SK-N-SH (cell line): Measurements from ENCODE around the gene TMEM35B. TPM values are rescaled to one million over a fixed set of nuclear protein-coding genes. Genes with fewer than 3 reads are reported as not detected.

Experiments
- CTCF ChIA-PET: fragments of 300-600, 350-600 bp; formaldehyde crosslinking; extraction: SDS; loops from one replicate; lab custom pipeline; 2021; lab: Yijun Ruan, JAX
- POLR2A ChIA-PET: fragments of 350-600 bp; sonication (Branson Sonifier 250); formaldehyde crosslinking; extraction: SDS; loops from one replicate; lab custom pipeline; 2020; ENCODE audit warnings: antibody characterized with exemption, inconsistent platforms; lab: Yijun Ruan, JAX
- DNase-seq: peaks from one replicate; pipeline ENCODE4 v3.0.0; 2012
- H2AFZ ChIP-seq: fragments of 200-600 bp; sonication (generic); 2 replicates; pipeline ENCODE4 v1.8.1; 2016; ENCODE audit warnings: antibody characterized with exemption, mild to moderate bottlenecking, low read depth
- H3F3A ChIP-seq: fragments of 200-600 bp; sonication (generic); replicated peaks from 2 replicates; pipeline ENCODE3; 2016; ENCODE audit warnings: antibody characterized with exemption, mild to moderate bottlenecking; ENCODE audit not compliant: insufficient read depth
- H3K27ac ChIP-seq, 2 experiments: fragments of 200-500 bp in 1 of 2; fragments of 200-600 bp in 1 of 2; sonication (Bioruptor generic) in 1 of 2; sonication (generic), shearing (Covaris generic) in 1 of 2; 2 replicates each; pipeline versions ENCODE4 v1.5.1 to v1.6.1; 2014 to 2016; ENCODE audit warnings: low read depth in 2 of 2, inconsistent platforms in 1 of 2, low read length in 1 of 2, mild to moderate bottlenecking in 1 of 2, mixed read lengths in 1 of 2
- H3K27me3 ChIP-seq: fragments of 200-600 bp; sonication (generic), shearing (Covaris generic); 2 replicates; pipeline ENCODE4 v1.6.1; 2016; ENCODE audit warnings: mixed run types; ENCODE audit not compliant: insufficient read depth
- H3K36me3 ChIP-seq, 2 experiments: fragments of 200-500 bp in 1 of 2; fragments of 200-600 bp in 1 of 2; sonication (Bioruptor generic) in 1 of 2; sonication (generic) in 1 of 2; replicated peaks in 1 of 2; 2 replicates each; pipeline versions ENCODE3 to v1.5.1; 2014 to 2016; ENCODE audit warnings: low read length in 1 of 2, mild to moderate bottlenecking in 1 of 2; ENCODE audit not compliant: insufficient read depth in 2 of 2, control insufficient read depth in 1 of 2
- H3K4me1 ChIP-seq, 2 experiments: fragments of 200-500 bp in 1 of 2; fragments of 200-600 bp in 1 of 2; sonication (Bioruptor generic) in 1 of 2; sonication (generic), shearing (Covaris generic) in 1 of 2; 2 replicates each; pipeline versions ENCODE4 v1.5.1 to v1.6.1; 2014 to 2016; ENCODE audit warnings: low read depth in 1 of 2, low read length in 1 of 2, mixed run types in 1 of 2; ENCODE audit not compliant: insufficient read depth in 2 of 2, control insufficient read depth in 1 of 2
- H3K4me2 ChIP-seq: fragments of 200-600 bp; sonication (generic), shearing (Covaris generic); 2 replicates; pipeline ENCODE4 v1.6.1; 2017; ENCODE audit warnings: mixed run types
- H3K4me3 ChIP-seq, 2 experiments: fragments of 200-500 bp in 1 of 2; fragments of 200-600 bp in 1 of 2; sonication (Bioruptor generic) in 1 of 2; sonication (generic), shearing (Covaris generic) in 1 of 2; 2 replicates each; pipeline versions ENCODE4 v1.5.1 to v1.8.1; 2014 to 2016; ENCODE audit warnings: low read depth in 2 of 2, inconsistent platforms in 1 of 2, low read length in 1 of 2, mild to moderate bottlenecking in 1 of 2, mixed read lengths in 1 of 2, moderate library complexity in 1 of 2
- H3K79me2 ChIP-seq: fragments of 200-600 bp; sonication (generic); 2 replicates; pipeline ENCODE4 v1.8.1; 2017; ENCODE audit warnings: mild to moderate bottlenecking; ENCODE audit not compliant: insufficient read depth
- H3K9ac ChIP-seq: fragments of 200-600 bp; sonication (generic); 2 replicates; pipeline ENCODE4 v1.6.1; 2017; ENCODE audit warnings: mixed run types
- H3K9me2 ChIP-seq: fragments of 200-600 bp; sonication (generic); 2 replicates; pipeline ENCODE4 v1.6.1; 2017; ENCODE audit warnings: mixed run types
- H3K9me3 ChIP-seq: fragments of 200-600 bp; sonication (generic); 2 replicates; pipeline ENCODE4 v1.6.1; 2017; ENCODE audit warnings: mixed run types, mild to moderate bottlenecking, moderate library complexity
- H4K20me1 ChIP-seq: fragments of 200-600 bp; sonication (generic); 2 replicates; pipeline ENCODE4 v1.6.1; 2017; ENCODE audit warnings: mild to moderate bottlenecking, mixed run types; ENCODE audit not compliant: insufficient read depth
- CHD2 ChIP-seq: fragments of 150-350 bp; IDR thresholded peaks from 2 replicates; pipeline ENCODE4 v1.6.1; 2018; ENCODE audit warnings: low read length; ENCODE audit not compliant: partially characterized antibody
- ELF1 ChIP-seq: IDR thresholded peaks from 2 replicates; pipeline ENCODE4 v1.4.0; 2012
- FOXJ3 ChIP-seq: sonication (generic); formaldehyde crosslinking; IDR thresholded peaks from 2 replicates; pipeline ENCODE4 v1.5.1; 2020; ENCODE audit warnings: mild to moderate bottlenecking, missing genetic modification reagents
- FOXM1 ChIP-seq: IDR thresholded peaks from 2 replicates; pipeline ENCODE4 v1.4.0; 2012; ENCODE audit warnings: low read depth, mild to moderate bottlenecking
- GATA2 ChIP-seq: sonication (generic); formaldehyde crosslinking; IDR thresholded peaks from 2 replicates; pipeline ENCODE4 v1.5.0; 2020; ENCODE audit warnings: mild to moderate bottlenecking, missing genetic modification reagents
- IRF3 ChIP-seq: fragments of 150-350 bp; IDR thresholded peaks from 2 replicates; pipeline ENCODE4 v1.6.1; 2016; ENCODE audit warnings: mild to moderate bottlenecking, low read depth, low read length
- JUND ChIP-seq: IDR thresholded peaks from 2 replicates; pipeline ENCODE4 v1.4.0; 2012
- MAX ChIP-seq: IDR thresholded peaks from 2 replicates; pipeline ENCODE4 v1.4.0; 2012; ENCODE audit warnings: low read depth
- MEF2A ChIP-seq: IDR thresholded peaks from 2 replicates; pipeline ENCODE4 v1.4.0; 2012; ENCODE audit warnings: low read depth, borderline replicate concordance
- MXI1 ChIP-seq: IDR thresholded peaks from 2 replicates; pipeline ENCODE4 v1.6.1; 2012; ENCODE audit warnings: mild to moderate bottlenecking, low read depth, low read length, improper control_type of control experiment
- NFIC ChIP-seq: IDR thresholded peaks from 2 replicates; pipeline ENCODE4 v1.4.0; 2012; ENCODE audit warnings: borderline replicate concordance
- NRF1 ChIP-seq: IDR thresholded peaks from 2 replicates; pipeline ENCODE4 v1.6.1; 2012; ENCODE audit warnings: low read depth, mild to moderate bottlenecking, low read length
- PBX3 ChIP-seq: IDR thresholded peaks from 2 replicates; pipeline ENCODE4; 2012
- POLR2AphosphoS5 ChIP-seq: IDR thresholded peaks from 2 replicates; pipeline ENCODE4 v1.6.1; 2012; ENCODE audit warnings: low read depth, low read length
- RAD21 ChIP-seq: IDR thresholded peaks from 2 replicates; pipeline ENCODE4 v1.6.1; 2012; ENCODE audit warnings: mild to moderate bottlenecking, low read length
- RCOR1 ChIP-seq: fragments of 150-350 bp; IDR thresholded peaks from 2 replicates; pipeline ENCODE4 v1.6.1; 2017; ENCODE audit warnings: antibody characterized with exemption, low read length
- REST ChIP-seq: IDR thresholded peaks from 2 replicates; pipeline ENCODE4 v1.6.1; 2012; ENCODE audit warnings: mild to moderate bottlenecking, low read depth, low read length, moderate library complexity
- RFX5 ChIP-seq: IDR thresholded peaks from 2 replicates; pipeline ENCODE4 v1.6.1; 2012; ENCODE audit warnings: mild to moderate bottlenecking, improper control_type of control experiment, low read length
- RXRA ChIP-seq: IDR thresholded peaks from 2 replicates; pipeline ENCODE4 v1.4.0; 2012; ENCODE audit warnings: low read depth, mild to moderate bottlenecking, borderline replicate concordance
- SMC3 ChIP-seq: IDR thresholded peaks from 2 replicates; pipeline ENCODE4 v1.6.1; 2012; ENCODE audit warnings: low read depth, low read length, improper control_type of control experiment
- ZBTB33 ChIP-seq: IDR thresholded peaks from 2 replicates; pipeline ENCODE4 v1.4.0; 2012; ENCODE audit warnings: low read depth, borderline replicate concordance
- WGBS: methylation state at CpG from one replicate; pipeline ENCODE4 v1.1.6; 2017; ENCODE audit warnings: low lambda C conversion rate; 5-methylcytosine and 5-hydroxymethylcytosine counted together
- polyA plus RNA-seq, 3 experiments: library from polyadenylated mRNA; depleted of rRNA; stranded (reverse); fragments of >200 nt; gene quantifications; 2 replicates each; pipeline ENCODE4 v1.2.3, GENCODE V29; 2012

Gene TMEM35B
- polyA plus RNA-seq, 1 of the 3 experiments (the other 2 are of a cell fraction) = 47.4 TPM

- Histone ChIP-seq H3K9me3 (no peaks in the 10 kb centered on the region), H3K27ac (no peak overlapping the region), H3K27me3 (no peaks in the 10 kb centered on the region), H3K4me2 (no peak overlapping the region), H3K4me1 (no peaks in the 10 kb centered on the region), H3F3A (no peaks in the 10 kb centered on the region), H3K4me3 (no peak overlapping the region), H4K20me1 (no peaks in the 10 kb centered on the region), H2AFZ (no peak overlapping the region), H3K36me3 (peaks cover 6 to 32% of the 10 kb centered on the region in 2 experiments), H3K9me2 (no peaks in the 10 kb centered on the region), H3K9ac (no peak overlapping the region), H3K79me2 (no peaks in the 10 kb centered on the region)
- ChIA-PET POLR2A (no interaction called here), CTCF (no interaction called here)
- 94% methylated on average over 5 of the region's 5 CpGs for whole genome bisulfite sequencing
- no peak for DNase-seq
- no peak for TF ChIP-seq REST
Measured at GRCh38 chr1:34994878-34995277, 9.7 kb upstream of the TMEM35B start.

- Histone ChIP-seq H3K9me2 (no peaks in the 10 kb centered on the region), H3K27me3 (no peaks in the 10 kb centered on the region), H3K9me3 (no peaks in the 10 kb centered on the region), H3F3A (peaks cover 10% of the 10 kb centered on the region), H3K4me2 (no peak overlapping the region), H3K4me3 (no peak overlapping the region), H3K79me2 (peaks cover 27% of the 10 kb centered on the region), H4K20me1 (no peaks in the 10 kb centered on the region), H3K9ac (no peak overlapping the region), H3K36me3 (peaks cover 12 to 33% of the 10 kb centered on the region in 2 experiments), H3K27ac (no peak overlapping the region), H3K4me1 (peaks cover 13% of the 10 kb centered on the region in 2 experiments; a peak in 2 of 4 replicates), H2AFZ (no peak overlapping the region)
- no peak for DNase-seq
- no peak for TF ChIP-seq IRF3
- TF ChIP-seq NRF1 = no peak
- no peak for TF ChIP-seq RFX5
- no peak for TF ChIP-seq PBX3
- no peak for TF ChIP-seq ELF1
- TF ChIP-seq MAX = no peak
- TF ChIP-seq ZBTB33 = no peak
- TF ChIP-seq RXRA = no peak
- no peak for TF ChIP-seq RAD21
- TF ChIP-seq NFIC = no peak
- no peak for TF ChIP-seq FOXM1
- no peak for TF ChIP-seq POLR2AphosphoS5
- TF ChIP-seq RCOR1 = no peak
- TF ChIP-seq MEF2A = no peak
- no peak for TF ChIP-seq SMC3
- TF ChIP-seq FOXJ3 = no peak
- TF ChIP-seq CHD2 = no peak
- no peak for TF ChIP-seq JUND
- TF ChIP-seq GATA2 (CRISPR knock-in tag) = no peak
- no peak for TF ChIP-seq MXI1
- ChIA-PET CTCF (interaction anchor here (0.9 to 1.4 kb wide), 2 partner anchors 12 to 135 kb away, joined by 4 read pairs; no protein-coding TSS in a partner anchor), POLR2A (no interaction called here)
Measured at GRCh38 chr1:34988581-34988980, 3.4 kb upstream of the TMEM35B start.
